Prostate gland (tissue), 2 donors: ENCODE results near the gene BMPER.

ENCODE experiments used
- POLR2A ChIP-seq: fragments of 450-650 bp; IDR thresholded peaks from one replicate; pipeline ENCODE4 v1.6.1; 2016; ENCODE audit warnings: antibody characterized with exemption, mild to moderate bottlenecking
- POLR2AphosphoS5 ChIP-seq: sonication (generic); formaldehyde crosslinking; IDR thresholded peaks from one replicate; pipeline ENCODE4 v1.6.1; 2017; ENCODE audit warnings: antibody characterized with exemption
- TF ChIP-seq, protein P1 (sequence below), 4 experiments: fragments of 200-600 bp in 2 of 4; fragments of 450-650 bp in 2 of 4; sonication (generic) in 2 of 4; IDR thresholded peaks; 1 replicate in 3 of 4; 2 replicates in 1 of 4; pipeline ENCODE4 v1.5.1; 2016 to 2019; ENCODE audit warnings: antibody characterized with exemption in 4 of 4, mild to moderate bottlenecking in 2 of 4, moderate library complexity in 2 of 4

DNA sequence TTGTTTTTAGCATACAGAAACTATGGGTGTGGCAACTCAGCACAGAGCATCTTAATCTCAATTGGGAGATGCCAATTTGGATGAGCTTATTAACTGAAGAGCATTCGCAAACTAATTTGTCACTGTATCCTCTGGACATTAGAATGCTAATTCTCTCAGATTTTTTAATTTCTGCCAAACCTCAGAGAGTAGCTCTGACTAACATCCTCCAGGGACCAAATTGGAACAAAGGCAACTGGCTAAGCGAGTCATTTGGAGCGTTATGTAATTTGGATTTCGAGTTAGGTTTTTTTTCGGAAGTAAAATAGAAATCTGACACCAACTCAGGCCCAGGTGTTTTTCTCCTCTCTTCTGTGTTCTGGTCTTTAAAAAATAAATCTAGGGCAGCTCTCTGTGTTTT is 201.9 kb downstream of the BMPER start:
- TF ChIP-seq, protein P1, sequence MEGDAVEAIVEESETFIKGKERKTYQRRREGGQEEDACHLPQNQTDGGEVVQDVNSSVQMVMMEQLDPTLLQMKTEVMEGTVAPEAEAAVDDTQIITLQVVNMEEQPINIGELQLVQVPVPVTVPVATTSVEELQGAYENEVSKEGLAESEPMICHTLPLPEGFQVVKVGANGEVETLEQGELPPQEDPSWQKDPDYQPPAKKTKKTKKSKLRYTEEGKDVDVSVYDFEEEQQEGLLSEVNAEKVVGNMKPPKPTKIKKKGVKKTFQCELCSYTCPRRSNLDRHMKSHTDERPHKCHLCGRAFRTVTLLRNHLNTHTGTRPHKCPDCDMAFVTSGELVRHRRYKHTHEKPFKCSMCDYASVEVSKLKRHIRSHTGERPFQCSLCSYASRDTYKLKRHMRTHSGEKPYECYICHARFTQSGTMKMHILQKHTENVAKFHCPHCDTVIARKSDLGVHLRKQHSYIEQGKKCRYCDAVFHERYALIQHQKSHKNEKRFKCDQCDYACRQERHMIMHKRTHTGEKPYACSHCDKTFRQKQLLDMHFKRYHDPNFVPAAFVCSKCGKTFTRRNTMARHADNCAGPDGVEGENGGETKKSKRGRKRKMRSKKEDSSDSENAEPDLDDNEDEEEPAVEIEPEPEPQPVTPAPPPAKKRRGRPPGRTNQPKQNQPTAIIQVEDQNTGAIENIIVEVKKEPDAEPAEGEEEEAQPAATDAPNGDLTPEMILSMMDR (IDR thresholded peaks at IDR 0.05), result no peak
- no peak for TF ChIP-seq POLR2A
- TF ChIP-seq POLR2AphosphoS5, result no peak
